ENCODE results near the gene ASF1B. TPM values are rescaled to one million over a fixed set of nuclear protein-coding genes. Genes with fewer than 3 reads are reported as not detected.

ASF1B gene
- total RNA-seq, 4 donors from 2014 or later, result 1.2 TPM; not detected in 3

DNA sequence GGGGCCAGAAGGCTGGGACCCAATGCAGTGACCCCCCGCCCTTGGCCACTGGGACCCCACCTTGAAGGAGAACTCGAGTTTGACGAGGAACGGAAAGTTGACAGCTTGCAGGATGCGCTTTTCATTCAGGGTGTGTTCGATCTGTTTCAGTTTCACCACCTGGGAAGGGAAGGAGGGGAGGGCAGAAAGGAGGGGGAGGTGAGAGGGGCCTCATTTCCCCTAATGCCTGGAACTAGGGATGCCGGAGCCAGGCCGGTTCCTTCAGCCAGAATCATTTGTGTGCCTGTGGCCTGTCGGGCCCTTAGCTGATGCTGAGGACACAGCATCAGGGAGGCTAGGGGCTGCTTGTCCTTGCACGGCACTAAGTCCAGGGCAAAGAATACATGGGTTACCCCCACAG is 33.6 kb downstream of the ASF1B start:
- Histone ChIP-seq H3K4me1 (peaks cover 0 to 20% (median 6%) of the 10 kb centered on the region in 3 donors), H3K9me3 (no peaks in the 10 kb centered on the region), H3K36me3 (peaks cover 0 to 97% of the 10 kb centered on the region in 2 donors), H3K4me3 (no peak overlapping the region), H3K27me3 (no peaks in the 10 kb centered on the region), H3K27ac (no peak overlapping the region)
- no peak for ATAC-seq
- 82% methylated on average over 6 of the region's 10 CpGs; no CpG with 5 or more reads in 1 of the 2 donors for WGBS, 2 donors (ENCODE audit: low coverage in 1 of 2)
- TF ChIP-seq POLR2A (IDR thresholded peaks at IDR 0.05) (no peak), POLR2AphosphoS5 (IDR thresholded peaks at IDR 0.05) (no peak), EP300 (IDR thresholded peaks at IDR 0.05) (no peak)
- TF ChIP-seq, protein P1, sequence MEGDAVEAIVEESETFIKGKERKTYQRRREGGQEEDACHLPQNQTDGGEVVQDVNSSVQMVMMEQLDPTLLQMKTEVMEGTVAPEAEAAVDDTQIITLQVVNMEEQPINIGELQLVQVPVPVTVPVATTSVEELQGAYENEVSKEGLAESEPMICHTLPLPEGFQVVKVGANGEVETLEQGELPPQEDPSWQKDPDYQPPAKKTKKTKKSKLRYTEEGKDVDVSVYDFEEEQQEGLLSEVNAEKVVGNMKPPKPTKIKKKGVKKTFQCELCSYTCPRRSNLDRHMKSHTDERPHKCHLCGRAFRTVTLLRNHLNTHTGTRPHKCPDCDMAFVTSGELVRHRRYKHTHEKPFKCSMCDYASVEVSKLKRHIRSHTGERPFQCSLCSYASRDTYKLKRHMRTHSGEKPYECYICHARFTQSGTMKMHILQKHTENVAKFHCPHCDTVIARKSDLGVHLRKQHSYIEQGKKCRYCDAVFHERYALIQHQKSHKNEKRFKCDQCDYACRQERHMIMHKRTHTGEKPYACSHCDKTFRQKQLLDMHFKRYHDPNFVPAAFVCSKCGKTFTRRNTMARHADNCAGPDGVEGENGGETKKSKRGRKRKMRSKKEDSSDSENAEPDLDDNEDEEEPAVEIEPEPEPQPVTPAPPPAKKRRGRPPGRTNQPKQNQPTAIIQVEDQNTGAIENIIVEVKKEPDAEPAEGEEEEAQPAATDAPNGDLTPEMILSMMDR (IDR thresholded peaks at IDR 0.05), result no peak

DNA sequence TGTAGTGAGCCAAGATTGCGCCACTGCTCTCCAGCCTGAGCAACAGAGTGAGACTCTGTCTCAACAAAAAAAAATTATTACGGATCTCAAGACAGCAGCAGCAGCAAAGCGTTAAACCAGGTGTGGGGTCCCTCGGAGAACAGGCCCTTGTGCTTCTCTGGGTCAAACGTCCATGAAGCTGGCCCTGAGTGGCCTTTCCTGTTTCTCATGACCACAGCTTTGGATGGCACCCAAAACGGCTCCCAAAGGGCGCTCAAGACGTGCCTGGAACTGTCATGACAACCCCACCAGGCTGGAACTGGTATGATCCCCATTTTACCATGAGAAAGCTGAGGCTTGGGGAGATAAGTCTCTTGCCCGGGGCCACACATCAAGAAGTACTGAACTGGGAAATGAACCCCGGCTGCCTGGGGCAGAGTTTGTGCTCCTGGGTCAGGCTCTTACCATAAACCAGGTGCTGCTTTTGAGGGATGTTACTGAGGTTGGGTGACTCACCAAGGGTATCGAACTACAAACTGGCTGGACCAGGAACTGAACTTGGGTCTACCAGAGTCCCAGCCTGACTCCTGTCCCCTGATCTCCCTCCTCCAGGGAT is 34.2 kb downstream of the ASF1B start:
- Histone ChIP-seq H3K36me3 (peaks cover 0 to 100% of the 10 kb centered on the region in 2 donors), H3K27ac (no peak overlapping the region), H3K4me3 (no peak overlapping the region), H3K9me3 (no peaks in the 10 kb centered on the region), H3K27me3 (no peaks in the 10 kb centered on the region), H3K4me1 (peaks cover 0 to 14% (median under 1%) of the 10 kb centered on the region in 3 donors)
- ATAC-seq, result no peak
- no peak for TF ChIP-seq POLR2AphosphoS5 (IDR thresholded peaks at IDR 0.05)
- TF ChIP-seq EP300 (IDR thresholded peaks at IDR 0.05), result no peak
- TF ChIP-seq, protein P1 (IDR thresholded peaks at IDR 0.05), result no peak
- TF ChIP-seq POLR2A (IDR thresholded peaks at IDR 0.05), result no peak
- WGBS, 2 donors (ENCODE audit: low coverage in 1 of 2), result 67 to 73% methylated on average over 6 to 7 of the region's 11 CpGs

DNA sequence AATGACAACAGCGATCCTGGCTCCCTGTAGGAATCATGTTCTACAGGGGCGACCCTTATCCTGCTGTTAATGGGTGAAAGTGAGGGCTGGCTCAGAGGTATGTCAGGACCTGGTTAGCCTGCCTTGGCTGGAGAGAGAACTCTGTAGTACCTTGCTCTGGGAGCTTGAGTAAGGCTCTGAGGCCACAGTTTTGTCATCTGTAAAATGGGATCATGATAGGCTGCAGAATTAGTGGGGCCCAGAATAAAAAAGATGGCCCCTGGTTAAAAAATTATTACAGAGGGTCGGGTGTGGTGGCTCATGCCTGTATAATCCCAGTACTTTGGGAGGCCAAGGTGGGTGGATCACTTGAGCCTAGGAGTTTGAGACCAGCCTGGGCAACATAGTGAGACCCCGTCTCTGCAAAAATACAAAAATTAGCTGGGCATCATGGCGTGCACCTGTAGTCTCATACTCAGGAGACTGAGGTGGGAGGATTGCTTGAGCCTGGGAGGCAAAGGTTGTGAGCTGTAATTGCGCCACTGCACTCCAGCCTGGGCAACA is 35.3 kb downstream of the ASF1B start:
- Histone ChIP-seq H3K27ac (no peak overlapping the region), H3K4me1 (peaks cover 0 to 8% (median 0%) of the 10 kb centered on the region in 3 donors), H3K27me3 (no peaks in the 10 kb centered on the region), H3K4me3 (no peak overlapping the region), H3K36me3 (peaks cover 0 to 100% of the 10 kb centered on the region in 2 donors), H3K9me3 (no peaks in the 10 kb centered on the region)
- no peak for ATAC-seq
- no peak for TF ChIP-seq EP300 (IDR thresholded peaks at IDR 0.05)
- TF ChIP-seq, protein P1 (IDR thresholded peaks at IDR 0.05), result no peak
- no peak for TF ChIP-seq POLR2A (IDR thresholded peaks at IDR 0.05)
- no peak for TF ChIP-seq POLR2AphosphoS5 (IDR thresholded peaks at IDR 0.05)
- WGBS, 2 donors (ENCODE audit: low coverage in 1 of 2), result 81 to 88% methylated on average over 3 of the region's 6 CpGs

DNA sequence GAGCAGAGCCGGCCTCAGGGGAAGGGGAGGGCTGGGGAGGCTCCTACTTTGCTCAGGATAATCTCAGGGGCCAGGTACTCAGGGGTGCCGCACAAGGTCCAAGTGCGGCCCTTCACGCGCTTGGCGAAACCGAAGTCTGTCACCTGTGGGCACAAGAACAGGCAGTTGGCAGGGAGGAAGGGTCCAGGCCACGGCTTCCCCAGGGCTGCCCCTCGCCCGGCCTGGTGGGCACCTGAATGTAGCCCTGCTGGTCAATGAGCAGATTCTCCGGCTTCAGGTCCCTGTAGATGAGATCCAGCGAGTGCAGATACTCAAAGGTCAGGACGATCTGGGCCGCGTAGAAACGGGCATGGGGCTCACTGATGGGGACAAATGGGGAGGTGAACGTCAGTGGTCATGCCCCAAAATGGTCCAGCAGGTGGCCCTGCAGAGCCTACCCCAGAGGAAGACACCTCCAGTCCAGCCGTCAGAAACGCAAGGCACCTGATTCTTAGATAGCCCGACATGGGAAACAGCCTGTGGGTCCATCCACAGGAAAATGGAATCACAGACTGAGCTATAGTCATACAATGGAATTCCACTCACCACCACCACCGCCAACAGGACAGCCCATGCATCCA is 38.7 kb downstream of the ASF1B start:
- Histone ChIP-seq H3K27me3 (no peaks in the 10 kb centered on the region), H3K4me1 (peaks cover 0 to 8% (median 0%) of the 10 kb centered on the region in 3 donors), H3K36me3 (peaks cover 0 to 70% of the 10 kb centered on the region in 2 donors), H3K9me3 (peaks cover 0 to 11% (median 0%) of the 10 kb centered on the region in 3 donors), H3K27ac (no peak overlapping the region), H3K4me3 (no peak overlapping the region)
- ATAC-seq, result no peak
- no peak for TF ChIP-seq EP300 (IDR thresholded peaks at IDR 0.05)
- TF ChIP-seq, protein P1 (IDR thresholded peaks at IDR 0.05), result peak in 3 of 4 experiments; percentile 27 to 40 (median 38)
- 62% methylated on average over 4 of the region's 21 CpGs; no CpG with 5 or more reads in 1 of the 2 donors for WGBS, 2 donors (ENCODE audit: low coverage in 1 of 2)

Data from gastroesophageal sphincter (tissue), 4 donors.